ENCODE measurements around the gene AGTRAP. TPM values are rescaled to one million over a fixed set of nuclear protein-coding genes. Genes with fewer than 3 reads are reported as not detected.

AGTRAP gene
- total RNA-seq, 1 experiment from 2014 or later = 82.5 TPM

DNA sequence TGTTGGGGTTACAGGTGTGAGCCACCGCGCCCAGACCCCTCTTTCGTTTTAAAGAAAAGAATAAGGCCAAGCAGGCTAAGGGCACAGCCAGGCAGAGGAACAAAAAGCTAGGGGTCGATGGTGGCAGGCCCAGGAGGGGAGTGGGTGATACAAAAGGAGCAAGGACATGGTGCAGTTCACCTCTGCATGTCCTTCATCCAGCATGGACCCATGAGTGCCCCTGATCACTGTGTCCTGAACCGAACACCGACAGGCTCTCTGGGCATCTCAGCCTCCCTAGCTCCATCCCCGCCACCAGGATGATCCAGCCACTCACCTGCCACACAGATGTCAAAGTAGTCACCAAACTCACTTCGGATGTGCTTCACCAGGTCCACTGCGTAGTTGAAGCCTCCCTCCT is 64.0 kb downstream of the AGTRAP start:
- no peak for DNase-seq (ENCODE audit: low read depth, low spot score)
- in situ Hi-C loops (cut with HindIII; ENCODE audit: low pct_unique_long_range_greater_than_20kb, low sequenced_read_pairs) = no loop called here

DNA sequence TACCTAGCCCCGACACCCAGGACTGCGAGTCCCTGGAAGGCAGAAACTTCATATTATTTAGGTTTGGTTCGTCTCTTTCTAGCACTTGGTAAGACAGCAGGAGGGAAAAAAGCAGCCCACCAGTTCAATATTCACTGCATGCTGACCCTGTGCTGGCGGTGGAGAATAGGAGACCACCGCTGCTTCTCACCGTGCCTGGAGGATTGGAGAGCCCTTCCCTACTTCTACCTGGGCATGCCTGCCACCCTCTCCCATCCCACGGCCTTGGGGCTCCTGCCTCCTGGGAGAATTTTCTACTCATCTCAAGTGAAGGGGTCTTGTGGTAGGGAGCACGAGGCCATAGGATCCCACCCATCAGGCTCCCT is 64.4 kb downstream of the AGTRAP start:
- no peak for DNase-seq (ENCODE audit: low read depth, low spot score)
- in situ Hi-C loops (cut with HindIII; ENCODE audit: low pct_unique_long_range_greater_than_20kb, low sequenced_read_pairs) = no loop called here

Other genes starting within 250 kb of the AGTRAP start
- 1.3 and 2.2 TPM in 2 replicates for gene FBXO2, start 81.7 kb upstream of the AGTRAP start, total RNA-seq (2014; rRNA removed; shearing (Covaris generic))
- gene FBXO44, start 81.3 kb upstream of the AGTRAP start, total RNA-seq (2014; rRNA removed; shearing (Covaris generic)) = 20.3 and 21.4 TPM in 2 replicates
- 4.8 and 5.0 TPM in 2 replicates for gene FBXO6, start 71.9 kb upstream of the AGTRAP start, total RNA-seq (2014; rRNA removed; shearing (Covaris generic))
- 62.5 and 64.8 TPM in 2 replicates for gene MAD2L2, start 55.0 kb upstream of the AGTRAP start, total RNA-seq (2014; rRNA removed; shearing (Covaris generic))
- 0.03 TPM in 1 of 2 replicates, not detected in the other for gene DRAXIN, start 44.4 kb upstream of the AGTRAP start, total RNA-seq (2014; rRNA removed; shearing (Covaris generic))
- gene C1orf167, start 26.1 kb downstream of the AGTRAP start, total RNA-seq (2014; rRNA removed; shearing (Covaris generic)) = not detected in 2 replicates
- gene MTHFR, start 69.8 kb downstream of the AGTRAP start, total RNA-seq (2014; rRNA removed; shearing (Covaris generic)) = 15.2 and 19.2 TPM in 2 replicates
- gene CLCN6, start 70.1 kb downstream of the AGTRAP start, total RNA-seq (2014; rRNA removed; shearing (Covaris generic)) = 6.2 and 7.9 TPM in 2 replicates
- not detected in 2 replicates for gene NPPA, start 111.6 kb downstream of the AGTRAP start, total RNA-seq (2014; rRNA removed; shearing (Covaris generic))
- not detected in 2 replicates for gene NPPB, start 122.8 kb downstream of the AGTRAP start, total RNA-seq (2014; rRNA removed; shearing (Covaris generic))
- gene KIAA2013, start 190.3 kb downstream of the AGTRAP start, total RNA-seq (2014; rRNA removed; shearing (Covaris generic)) = 62.0 and 69.0 TPM in 2 replicates
- gene PLOD1, start 198.6 kb downstream of the AGTRAP start, total RNA-seq (2014; rRNA removed; shearing (Covaris generic)) = 204 and 218 TPM in 2 replicates
- 49.1 and 51.7 TPM in 2 replicates for gene MFN2, start 244.3 kb downstream of the AGTRAP start, total RNA-seq (2014; rRNA removed; shearing (Covaris generic))

Measured in SK-MEL-5 (cell line).